ENCODE data around the gene ENTPD2.

DNA sequence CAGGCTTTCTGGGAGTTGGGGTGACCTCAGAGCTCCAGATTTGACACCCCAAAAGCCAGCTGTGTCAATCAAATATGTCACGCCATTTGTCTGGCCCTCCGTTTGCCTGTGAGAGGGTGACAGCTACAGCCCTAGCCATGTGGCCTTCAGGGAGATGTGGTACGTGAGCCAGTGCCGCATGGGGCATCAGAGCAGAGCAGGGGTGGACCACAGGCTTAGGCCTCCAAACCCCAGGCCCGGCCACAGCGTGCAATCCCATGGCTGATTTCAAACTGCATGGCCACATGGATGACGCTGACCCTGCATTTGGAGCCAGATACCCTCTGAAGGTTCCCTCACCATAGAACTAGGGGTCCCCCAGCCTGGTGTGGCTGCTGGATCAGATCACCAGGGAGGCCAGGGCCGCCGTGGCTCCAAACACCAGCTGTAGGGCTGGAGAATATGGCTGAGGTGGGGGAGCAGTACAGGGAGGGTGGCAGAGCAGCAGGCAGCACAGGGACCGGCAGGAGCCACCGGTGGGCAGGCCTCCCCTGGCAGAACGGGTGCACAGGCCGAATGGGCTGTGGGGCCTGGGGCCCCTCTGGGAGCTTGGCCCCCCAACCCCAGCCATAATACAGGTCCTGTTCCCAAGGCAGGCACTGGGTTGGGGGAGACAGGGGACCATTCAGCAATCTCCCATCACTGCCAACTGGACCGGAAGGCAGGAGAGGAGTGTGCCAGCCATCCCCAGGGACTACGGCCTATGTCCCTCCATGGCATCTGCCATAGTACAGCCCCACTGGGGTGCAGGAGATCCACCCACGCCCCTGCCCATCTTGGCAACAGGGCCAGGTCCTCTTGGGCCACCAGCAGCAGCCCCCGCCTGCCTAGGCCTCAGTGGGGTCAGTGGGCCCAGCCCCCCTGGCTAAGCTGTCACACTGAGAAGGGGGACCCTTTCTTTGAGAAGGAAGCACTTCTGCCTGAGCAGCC lies 15.0 kb upstream of the ENTPD2 start:
- no peak for TF ChIP-seq ASH2L (IDR thresholded peaks at IDR 0.05; ENCODE audit: borderline replicate concordance, low read depth)
- no peak for TF ChIP-seq KDM1A (IDR thresholded peaks at IDR 0.05; ENCODE audit: borderline replicate concordance)
- TF ChIP-seq, protein P1, sequence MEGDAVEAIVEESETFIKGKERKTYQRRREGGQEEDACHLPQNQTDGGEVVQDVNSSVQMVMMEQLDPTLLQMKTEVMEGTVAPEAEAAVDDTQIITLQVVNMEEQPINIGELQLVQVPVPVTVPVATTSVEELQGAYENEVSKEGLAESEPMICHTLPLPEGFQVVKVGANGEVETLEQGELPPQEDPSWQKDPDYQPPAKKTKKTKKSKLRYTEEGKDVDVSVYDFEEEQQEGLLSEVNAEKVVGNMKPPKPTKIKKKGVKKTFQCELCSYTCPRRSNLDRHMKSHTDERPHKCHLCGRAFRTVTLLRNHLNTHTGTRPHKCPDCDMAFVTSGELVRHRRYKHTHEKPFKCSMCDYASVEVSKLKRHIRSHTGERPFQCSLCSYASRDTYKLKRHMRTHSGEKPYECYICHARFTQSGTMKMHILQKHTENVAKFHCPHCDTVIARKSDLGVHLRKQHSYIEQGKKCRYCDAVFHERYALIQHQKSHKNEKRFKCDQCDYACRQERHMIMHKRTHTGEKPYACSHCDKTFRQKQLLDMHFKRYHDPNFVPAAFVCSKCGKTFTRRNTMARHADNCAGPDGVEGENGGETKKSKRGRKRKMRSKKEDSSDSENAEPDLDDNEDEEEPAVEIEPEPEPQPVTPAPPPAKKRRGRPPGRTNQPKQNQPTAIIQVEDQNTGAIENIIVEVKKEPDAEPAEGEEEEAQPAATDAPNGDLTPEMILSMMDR (IDR thresholded peaks at IDR 0.05 in 2 of 3, conservative IDR thresholded peaks at IDR 0.05 in 1 of 3; ENCODE audit: control insufficient read depth in 2 of 3, extremely low read depth in 1 of 3, insufficient read depth in 1 of 3, low read depth in 3 of 3, low read length in 3 of 3), result no peak
- TF ChIP-seq, protein P2, sequence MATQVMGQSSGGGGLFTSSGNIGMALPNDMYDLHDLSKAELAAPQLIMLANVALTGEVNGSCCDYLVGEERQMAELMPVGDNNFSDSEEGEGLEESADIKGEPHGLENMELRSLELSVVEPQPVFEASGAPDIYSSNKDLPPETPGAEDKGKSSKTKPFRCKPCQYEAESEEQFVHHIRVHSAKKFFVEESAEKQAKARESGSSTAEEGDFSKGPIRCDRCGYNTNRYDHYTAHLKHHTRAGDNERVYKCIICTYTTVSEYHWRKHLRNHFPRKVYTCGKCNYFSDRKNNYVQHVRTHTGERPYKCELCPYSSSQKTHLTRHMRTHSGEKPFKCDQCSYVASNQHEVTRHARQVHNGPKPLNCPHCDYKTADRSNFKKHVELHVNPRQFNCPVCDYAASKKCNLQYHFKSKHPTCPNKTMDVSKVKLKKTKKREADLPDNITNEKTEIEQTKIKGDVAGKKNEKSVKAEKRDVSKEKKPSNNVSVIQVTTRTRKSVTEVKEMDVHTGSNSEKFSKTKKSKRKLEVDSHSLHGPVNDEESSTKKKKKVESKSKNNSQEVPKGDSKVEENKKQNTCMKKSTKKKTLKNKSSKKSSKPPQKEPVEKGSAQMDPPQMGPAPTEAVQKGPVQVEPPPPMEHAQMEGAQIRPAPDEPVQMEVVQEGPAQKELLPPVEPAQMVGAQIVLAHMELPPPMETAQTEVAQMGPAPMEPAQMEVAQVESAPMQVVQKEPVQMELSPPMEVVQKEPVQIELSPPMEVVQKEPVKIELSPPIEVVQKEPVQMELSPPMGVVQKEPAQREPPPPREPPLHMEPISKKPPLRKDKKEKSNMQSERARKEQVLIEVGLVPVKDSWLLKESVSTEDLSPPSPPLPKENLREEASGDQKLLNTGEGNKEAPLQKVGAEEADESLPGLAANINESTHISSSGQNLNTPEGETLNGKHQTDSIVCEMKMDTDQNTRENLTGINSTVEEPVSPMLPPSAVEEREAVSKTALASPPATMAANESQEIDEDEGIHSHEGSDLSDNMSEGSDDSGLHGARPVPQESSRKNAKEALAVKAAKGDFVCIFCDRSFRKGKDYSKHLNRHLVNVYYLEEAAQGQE (IDR thresholded peaks at IDR 0.05; ENCODE audit: low read depth, low read length), result no peak
- TF ChIP-seq POLR2AphosphoS5 (IDR thresholded peaks at IDR 0.05; ENCODE audit: low read length), result no peak
- TF ChIP-seq ZNF217 (IDR thresholded peaks at IDR 0.05), result no peak
- TF ChIP-seq, protein P3, sequence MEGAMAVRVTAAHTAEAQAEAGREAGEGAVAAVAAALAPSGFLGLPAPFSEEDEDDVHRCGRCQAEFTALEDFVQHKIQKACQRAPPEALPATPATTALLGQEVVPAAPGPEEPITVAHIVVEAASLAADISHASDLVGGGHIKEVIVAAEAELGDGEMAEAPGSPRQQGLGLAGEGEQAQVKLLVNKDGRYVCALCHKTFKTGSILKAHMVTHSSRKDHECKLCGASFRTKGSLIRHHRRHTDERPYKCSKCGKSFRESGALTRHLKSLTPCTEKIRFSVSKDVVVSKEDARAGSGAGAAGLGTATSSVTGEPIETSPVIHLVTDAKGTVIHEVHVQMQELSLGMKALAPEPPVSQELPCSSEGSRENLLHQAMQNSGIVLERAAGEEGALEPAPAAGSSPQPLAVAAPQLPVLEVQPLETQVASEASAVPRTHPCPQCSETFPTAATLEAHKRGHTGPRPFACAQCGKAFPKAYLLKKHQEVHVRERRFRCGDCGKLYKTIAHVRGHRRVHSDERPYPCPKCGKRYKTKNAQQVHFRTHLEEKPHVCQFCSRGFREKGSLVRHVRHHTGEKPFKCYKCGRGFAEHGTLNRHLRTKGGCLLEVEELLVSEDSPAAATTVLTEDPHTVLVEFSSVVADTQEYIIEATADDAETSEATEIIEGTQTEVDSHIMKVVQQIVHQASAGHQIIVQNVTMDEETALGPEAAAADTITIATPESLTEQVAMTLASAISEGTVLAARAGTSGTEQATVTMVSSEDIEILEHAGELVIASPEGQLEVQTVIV (IDR thresholded peaks at IDR 0.05; ENCODE audit: borderline replicate concordance, partially characterized antibody), result no peak
